Tibial artery (tissue), 4 donors: ENCODE results near the gene CADM2.
"Not testable (repeated sequence)": the region's sequence is repeated elsewhere in the genome, so short reads cannot be mapped to it uniquely, and the experiment has no call there.

ENCODE experiments used
- DNase-seq, 2 donors: peaks; one replicate each; pipeline ENCODE4 v3.0.0-alpha.2; 2019
- H3K27ac ChIP-seq, 2 donors: fragments of 200-600 bp; sonication (generic) in 1 of 2; 1 replicate in 1 of 2; 2 replicates in 1 of 2; pipeline ENCODE4 v1.5.1; 2018 to 2019; ENCODE audit warnings: mild to moderate bottlenecking in 1 of 2
- H3K27me3 ChIP-seq, 2 donors: fragments of 200-600 bp; sonication (generic) in 1 of 2; one replicate each; pipeline versions ENCODE4 v1.5.1 to v1.6.0; 2016 to 2019
- H3K36me3 ChIP-seq, 3 donors: fragments of 200-600 bp; sonication (generic) in 2 of 3; one replicate each; pipeline ENCODE4 v1.5.1; 2016 to 2019; ENCODE audit warnings: mild to moderate bottlenecking in 2 of 3
- H3K4me1 ChIP-seq, 4 donors: fragments of 200-600 bp; sonication (generic) in 2 of 4; 1 replicate in 3 of 4; 2 replicates in 1 of 4; pipeline ENCODE4 v1.5.1; 2016 to 2019
- H3K4me3 ChIP-seq, 2 donors: fragments of 200-600 bp; sonication (generic) in 1 of 2; 1 replicate in 1 of 2; 2 replicates in 1 of 2; pipeline ENCODE4 v1.5.1; 2018 to 2019; ENCODE audit warnings: mild to moderate bottlenecking in 2 of 2
- H3K9me3 ChIP-seq, 3 donors: fragments of 200-600 bp; sonication (generic) in 1 of 3; one replicate each; pipeline ENCODE4 v1.5.1; 2016 to 2019
- intact Hi-C: fragments of 100-400 bp; cut with DNase I; formaldehyde crosslinking; loops from one replicate; pipeline ENCODE4 v1.15.0; 2023; ENCODE audit warnings: low total_unique reads
- TF ChIP-seq, protein P1 (sequence below), 2 experiments: fragments of 200-600 bp in 1 of 2; fragments of 450-650 bp in 1 of 2; IDR thresholded peaks; one replicate each; pipeline ENCODE4 v1.5.1; 2017 to 2019; ENCODE audit warnings: antibody characterized with exemption in 2 of 2, mild to moderate bottlenecking in 1 of 2, moderate library complexity in 1 of 2

CADM2 gene

DNA sequence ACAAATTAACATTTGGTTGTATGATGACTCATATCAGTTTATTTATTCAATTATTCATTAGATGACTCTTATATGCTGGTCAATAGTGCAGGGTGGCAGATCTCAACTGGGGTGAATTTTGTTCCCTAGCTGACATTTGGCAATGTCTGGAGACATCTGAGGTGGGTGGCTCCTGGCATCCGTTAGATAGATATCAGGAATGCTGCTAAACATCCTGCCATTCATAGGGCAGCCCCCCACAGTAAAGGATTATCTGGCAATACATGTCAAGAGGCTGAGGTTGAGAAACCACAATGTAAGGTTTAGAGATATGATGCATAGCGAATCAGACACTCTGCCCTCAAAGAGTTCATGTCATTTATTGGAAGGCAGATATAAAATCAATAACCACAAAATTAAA lies 719.9 kb downstream of the CADM2 start:
- intact Hi-C loops: no loop called here
- TF ChIP-seq, protein P1, sequence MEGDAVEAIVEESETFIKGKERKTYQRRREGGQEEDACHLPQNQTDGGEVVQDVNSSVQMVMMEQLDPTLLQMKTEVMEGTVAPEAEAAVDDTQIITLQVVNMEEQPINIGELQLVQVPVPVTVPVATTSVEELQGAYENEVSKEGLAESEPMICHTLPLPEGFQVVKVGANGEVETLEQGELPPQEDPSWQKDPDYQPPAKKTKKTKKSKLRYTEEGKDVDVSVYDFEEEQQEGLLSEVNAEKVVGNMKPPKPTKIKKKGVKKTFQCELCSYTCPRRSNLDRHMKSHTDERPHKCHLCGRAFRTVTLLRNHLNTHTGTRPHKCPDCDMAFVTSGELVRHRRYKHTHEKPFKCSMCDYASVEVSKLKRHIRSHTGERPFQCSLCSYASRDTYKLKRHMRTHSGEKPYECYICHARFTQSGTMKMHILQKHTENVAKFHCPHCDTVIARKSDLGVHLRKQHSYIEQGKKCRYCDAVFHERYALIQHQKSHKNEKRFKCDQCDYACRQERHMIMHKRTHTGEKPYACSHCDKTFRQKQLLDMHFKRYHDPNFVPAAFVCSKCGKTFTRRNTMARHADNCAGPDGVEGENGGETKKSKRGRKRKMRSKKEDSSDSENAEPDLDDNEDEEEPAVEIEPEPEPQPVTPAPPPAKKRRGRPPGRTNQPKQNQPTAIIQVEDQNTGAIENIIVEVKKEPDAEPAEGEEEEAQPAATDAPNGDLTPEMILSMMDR (IDR thresholded peaks at IDR 0.05): no peak
- H3K27ac ChIP-seq: no peak overlapping the region
- no peaks in the 10 kb centered on the region for H3K27me3 ChIP-seq
- no peaks in the 10 kb centered on the region for H3K36me3 ChIP-seq
- no peaks in the 10 kb centered on the region for H3K9me3 ChIP-seq
- DNase-seq: no peak
- no peak overlapping the region for H3K4me3 ChIP-seq
- no peaks in the 10 kb centered on the region for H3K4me1 ChIP-seq

DNA sequence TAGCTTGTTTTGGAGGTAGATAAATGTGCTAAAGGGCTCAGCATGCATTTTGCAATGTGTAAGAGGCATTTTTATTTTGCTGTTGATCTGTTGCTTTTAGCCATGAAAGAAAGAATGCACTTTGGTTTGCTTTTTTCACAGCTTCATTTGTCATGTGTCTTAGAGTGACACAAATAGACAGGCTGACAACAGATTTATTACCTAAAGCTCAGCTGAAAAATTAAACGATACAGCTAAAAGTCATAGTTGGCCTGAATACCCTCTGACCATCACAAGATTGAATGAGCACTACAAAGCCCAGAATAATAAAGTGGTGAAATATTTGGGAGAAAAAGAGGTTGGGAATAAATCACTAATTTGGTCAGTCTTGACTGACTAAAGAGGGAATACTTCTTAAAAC lies 723.1 kb downstream of the CADM2 start:
- Histone ChIP-seq H3K27ac (no peak overlapping the region), H3K27me3 (no peaks in the 10 kb centered on the region), H3K4me1 (no peaks in the 10 kb centered on the region), H3K4me3 (no peak overlapping the region), H3K36me3 (no peaks in the 10 kb centered on the region), H3K9me3 (no peaks in the 10 kb centered on the region)
- intact Hi-C loops: no loop called here
- TF ChIP-seq, protein P1 (IDR thresholded peaks at IDR 0.05): no peak
- DNase-seq: no peak

DNA sequence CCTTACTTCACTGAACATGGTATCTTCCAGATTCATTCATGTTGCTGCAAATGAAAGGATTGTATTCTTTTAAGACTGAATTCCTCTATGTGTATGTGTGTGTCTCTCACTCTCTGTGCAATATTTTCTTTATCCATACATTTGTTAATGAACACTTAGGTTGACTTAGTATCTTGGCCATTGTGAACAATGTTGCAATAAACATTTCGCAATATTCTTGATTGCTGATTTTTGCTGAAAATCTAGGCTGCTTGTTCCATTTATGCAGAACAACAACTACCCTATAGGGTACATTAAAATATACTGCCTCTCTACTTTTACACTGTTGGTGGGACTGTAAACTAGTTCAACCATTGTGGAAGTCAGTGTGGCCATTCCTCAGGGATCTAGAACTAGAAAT lies 732.4 kb downstream of the CADM2 start:
- Histone ChIP-seq H3K27ac (no peak overlapping the region), H3K9me3 (no peaks in the 10 kb centered on the region), H3K27me3 (no peaks in the 10 kb centered on the region), H3K4me3 (no peak overlapping the region), H3K4me1 (no peaks in the 10 kb centered on the region), H3K36me3 (no peaks in the 10 kb centered on the region)
- TF ChIP-seq, protein P1 (IDR thresholded peaks at IDR 0.05): no peak
- DNase-seq: no peak
- intact Hi-C loops: no loop called here

DNA sequence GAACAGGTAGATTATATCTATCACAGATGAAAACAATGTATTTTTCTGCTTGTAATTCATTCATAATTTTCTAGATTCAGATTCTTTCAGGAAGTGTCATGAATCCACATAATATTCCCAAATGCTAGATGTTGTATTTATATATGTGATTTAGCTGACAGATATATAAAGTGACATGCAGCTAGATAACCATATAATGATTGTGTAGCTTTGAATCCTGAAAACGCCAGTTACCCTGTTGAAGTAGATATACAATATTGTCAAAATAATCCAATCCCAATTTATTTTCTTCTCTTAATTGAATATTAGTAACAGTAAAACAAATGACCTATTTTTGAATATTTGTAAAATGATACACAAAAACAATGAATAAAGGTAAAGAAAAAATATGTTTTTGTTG lies 738.4 kb downstream of the CADM2 start:
- intact Hi-C loops: no loop called here

DNA sequence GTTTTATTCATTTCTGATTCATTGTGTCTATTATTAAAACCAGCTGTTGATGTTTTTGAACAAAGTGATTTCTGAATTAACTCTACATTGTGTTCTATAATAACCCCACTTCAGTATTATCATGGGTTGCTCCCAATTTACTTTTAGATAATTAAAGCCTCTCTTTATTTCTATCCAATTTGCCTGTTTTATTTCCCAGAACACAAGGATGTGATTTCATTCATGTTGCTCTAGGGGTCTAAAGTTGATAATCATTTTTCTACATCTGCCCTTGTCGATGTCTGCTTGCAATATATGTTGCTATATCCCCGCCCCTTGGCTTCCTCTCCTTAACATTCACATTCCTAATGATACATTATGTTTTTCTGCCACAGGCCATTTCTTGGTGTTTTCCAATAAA lies 747.3 kb downstream of the CADM2 start:
- no peak for DNase-seq
- H3K36me3 ChIP-seq: no peaks in the 10 kb centered on the region
- no peak overlapping the region for H3K4me3 ChIP-seq
- H3K9me3 ChIP-seq: no peaks in the 10 kb centered on the region
- no peaks in the 10 kb centered on the region for H3K27me3 ChIP-seq
- intact Hi-C loops: no loop called here
- H3K27ac ChIP-seq: no peak overlapping the region
- TF ChIP-seq, protein P1 (IDR thresholded peaks at IDR 0.05): no peak
- no peaks in the 10 kb centered on the region for H3K4me1 ChIP-seq

More for the DNA sequence above, 738.4 kb downstream of the CADM2 start:
- Histone ChIP-seq H3K9me3 (no peaks in the 10 kb centered on the region), H3K36me3 (no peaks in the 10 kb centered on the region), H3K27me3 (no peaks in the 10 kb centered on the region), H3K4me1 (no peaks in the 10 kb centered on the region), H3K27ac (no peak overlapping the region), H3K4me3 (no peak overlapping the region)
- DNase-seq: no peak
- TF ChIP-seq, protein P1 (IDR thresholded peaks at IDR 0.05): no peak

DNA sequence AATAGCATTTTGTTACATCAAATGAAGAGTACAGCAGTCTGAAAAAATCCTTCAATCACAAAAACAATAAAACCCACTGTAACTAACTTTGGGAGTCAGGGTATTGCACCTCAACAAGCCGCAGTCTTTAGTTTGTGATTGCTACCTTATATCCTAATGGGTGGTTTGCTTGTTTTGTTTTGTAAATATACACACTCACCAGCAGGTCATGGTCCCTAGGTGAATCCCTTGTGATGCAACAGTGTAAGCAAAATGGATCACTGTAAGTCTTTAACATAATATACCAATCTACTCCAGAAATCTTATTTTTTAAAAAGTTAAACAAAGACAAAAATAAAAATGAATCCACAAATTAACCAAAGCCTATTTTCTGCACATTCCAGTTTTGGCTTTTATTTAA lies 749.5 kb downstream of the CADM2 start:
- H3K4me3 ChIP-seq, H3K9me3 ChIP-seq, H3K27me3 ChIP-seq, H3K4me1 ChIP-seq, H3K36me3 ChIP-seq, H3K27ac ChIP-seq, DNase-seq, intact Hi-C loops: not testable (repeated sequence)
